PC-3 (cell line): ENCODE measurements around the gene GGA3.

Experiments
- CTCF ChIP-seq: fragments of 300-600 bp; sonication (generic); conservative IDR thresholded peaks from 2 replicates; pipeline ENCODE4 v1.5.1; 2017; ENCODE audit warnings: antibody characterized with exemption, low read depth, mild to moderate bottlenecking, low read length
- EZH2phosphoT487 ChIP-seq: fragments of 300-600 bp; sonication (generic); IDR thresholded peaks from 2 replicates; pipeline ENCODE4 v1.6.1; 2018; ENCODE audit warnings: mild to moderate bottlenecking, antibody characterized with exemption, low read length, borderline replicate concordance

DNA sequence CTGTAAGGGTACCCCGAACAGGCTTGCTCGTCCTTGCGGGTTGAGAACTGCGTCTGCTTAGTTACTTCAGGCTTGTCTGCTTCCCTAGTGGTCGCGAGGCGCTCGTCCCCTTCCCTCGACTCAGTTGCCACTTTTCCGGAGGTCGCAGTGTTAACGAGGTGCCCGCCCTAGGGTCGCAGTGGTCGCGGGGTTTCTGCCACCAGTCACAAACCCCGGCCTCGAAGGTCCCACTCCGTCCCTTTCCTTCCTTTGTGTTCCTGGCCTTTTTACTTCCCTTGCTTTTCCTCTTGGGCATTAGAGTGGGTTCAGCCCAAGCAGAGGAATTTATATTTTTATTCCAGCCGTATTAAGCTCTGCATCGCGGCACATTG, 55.6 kb downstream of the GGA3 start:
- TF ChIP-seq CTCF (no peak), EZH2phosphoT487 (no peak)
